T-helper 2 cell (primary cell): Measurements from ENCODE around the gene SSU72.
A peak's percentile ranks its signal among the peaks of the same experiment; 100 is the strongest.
"Not testable (repeated sequence)": the region's sequence is repeated elsewhere in the genome, so short reads cannot be mapped to it uniquely, and the experiment has no call there.

ENCODE experiments used
- DNase-seq, 5 experiments: peaks; one replicate each; pipeline versions ENCODE4 v3.0.0 to v3.0.0-alpha.2; 2012 to 2022

The SSU72 gene

GRCh38 chr1:1540090-1540817 lies 34.4 kb downstream of the SSU72 start, which contains the start of gene TMEM240:
Gene TMEM240 (minus strand): TSS chr1:1540624. CDS start chr1:1540346, 278 bp downstream.
- DNase-seq = peak in 4 of 5 experiments; percentile 19 to 69 (median 30)

- DNase-seq = no peak
These were observed 35.2 kb downstream of the SSU72 start for GRCh38 chr1:1539310-1540089.

GRCh38 chr1:1538989-1539309 lies 35.7 kb downstream of the SSU72 start:
- DNase-seq = no peak

- DNase-seq = no peak
These were observed 36.3 kb downstream of the SSU72 start for GRCh38 chr1:1538334-1538733.

GRCh38 chr1:1537626-1538250 lies 36.9 kb downstream of the SSU72 start:
- DNase-seq = no peak

- no peak for DNase-seq
These were observed 37.6 kb downstream of the SSU72 start for GRCh38 chr1:1536938-1537546.

GRCh38 chr1:1536019-1536937 lies 38.4 kb downstream of the SSU72 start:
- DNase-seq = no peak

GRCh38 chr1:1535201-1536018 lies 39.3 kb downstream of the SSU72 start:
- no peak for DNase-seq

- DNase-seq = no peak
These were observed 40.1 kb downstream of the SSU72 start for GRCh38 chr1:1534401-1535154.

- not testable (repeated sequence) for DNase-seq
These were observed 40.8 kb downstream of the SSU72 start for GRCh38 chr1:1533894-1534291.

GRCh38 chr1:1533176-1533893 lies 41.3 kb downstream of the SSU72 start:
- not testable (repeated sequence) for DNase-seq

- no peak for DNase-seq
These were observed 42.7 kb downstream of the SSU72 start for GRCh38 chr1:1531947-1532346.

GRCh38 chr1:1529936-1530335 lies 44.7 kb downstream of the SSU72 start:
- no peak for DNase-seq

- no peak for DNase-seq
These were observed 45.3 kb downstream of the SSU72 start for GRCh38 chr1:1529321-1529720.

GRCh38 chr1:1528301-1529267 lies 46.1 kb downstream of the SSU72 start:
- no peak for DNase-seq

GRCh38 chr1:1527092-1527816 lies 47.4 kb downstream of the SSU72 start:
- no peak for DNase-seq

- DNase-seq = not testable (repeated sequence)
These were observed 48.2 kb downstream of the SSU72 start for GRCh38 chr1:1526476-1526875.
